ENCODE data around the gene TIMP2. TPM values are rescaled to one million over a fixed set of nuclear protein-coding genes. Genes with fewer than 3 reads are reported as not detected.

TIMP2 gene
- total and polyA plus RNA-seq, 2 donors from 2014 or later: 72.1 to 172 TPM

DNA sequence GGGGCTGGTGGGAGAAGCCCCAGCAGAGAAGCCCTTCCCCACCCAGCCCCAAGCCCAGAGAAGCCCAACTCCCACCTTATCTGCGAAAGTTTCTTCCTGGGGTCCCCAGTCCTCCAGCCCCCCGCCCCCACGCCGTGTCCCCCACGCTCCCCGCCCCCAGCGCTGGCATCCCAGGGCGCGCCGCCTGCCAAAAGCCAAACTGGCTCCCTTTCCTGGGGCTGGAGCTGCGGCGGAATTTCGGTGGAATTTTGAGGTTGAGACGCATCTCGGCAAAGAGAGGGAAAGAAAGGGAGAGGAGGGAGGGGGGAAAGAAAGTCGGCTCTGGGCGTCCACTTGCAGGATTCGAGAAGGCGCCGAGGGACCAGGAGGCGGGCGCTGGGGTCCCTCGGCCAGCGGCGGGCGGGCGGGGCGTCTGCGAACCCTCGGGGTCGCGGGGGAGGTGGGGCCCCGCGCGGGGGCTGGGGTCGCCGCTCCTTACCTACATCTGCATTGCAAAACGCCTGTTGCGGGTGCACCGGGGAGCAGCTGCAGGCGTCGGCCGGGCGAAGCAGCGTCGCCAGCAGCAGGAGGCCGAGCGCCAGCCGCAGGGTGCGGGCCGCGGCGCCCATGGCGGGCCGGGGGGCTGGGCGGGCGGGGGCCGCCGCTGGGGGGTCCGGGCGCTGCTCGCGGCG, 571 bp downstream of the TIMP2 start:
- Histone ChIP-seq H3K9ac (ENCODE audit: low read length in 3 of 3) (peak overlapping the region in 1 of 3 donors; percentile 58), H3K4me1 (ENCODE audit: control insufficient read depth in 2 of 3, insufficient read depth in 2 of 3, low read depth in 1 of 3, low read length in 3 of 3) (peaks cover 0 to 27% (median 15%) of the 10 kb centered on the region in 3 donors), H3K9me3 (ENCODE audit: control insufficient read depth in 2 of 3, insufficient read depth in 1 of 3, low read length in 3 of 3) (no peaks in the 10 kb centered on the region), H3K27me3 (ENCODE audit: control insufficient read depth, insufficient read depth, low read length) (no peaks in the 10 kb centered on the region), H3K36me3 (ENCODE audit: control insufficient read depth in 2 of 3, insufficient read depth in 3 of 3, low read length in 3 of 3) (no peaks in the 10 kb centered on the region), H3K27ac (ENCODE audit: low read depth in 2 of 2, low read length in 2 of 2) (peak overlapping the region in 1 of 2 donors; percentile 53), H3K4me3 (ENCODE audit: low read length in 3 of 3) (peak overlapping the region; percentile 56 to 75 (median 59))
- intact Hi-C loops (cut with DNase I): no loop called here
- DNase-seq: peak in 4 of 5 donors; percentile 38 to 83 (median 74)
- TF ChIP-seq, protein P1, sequence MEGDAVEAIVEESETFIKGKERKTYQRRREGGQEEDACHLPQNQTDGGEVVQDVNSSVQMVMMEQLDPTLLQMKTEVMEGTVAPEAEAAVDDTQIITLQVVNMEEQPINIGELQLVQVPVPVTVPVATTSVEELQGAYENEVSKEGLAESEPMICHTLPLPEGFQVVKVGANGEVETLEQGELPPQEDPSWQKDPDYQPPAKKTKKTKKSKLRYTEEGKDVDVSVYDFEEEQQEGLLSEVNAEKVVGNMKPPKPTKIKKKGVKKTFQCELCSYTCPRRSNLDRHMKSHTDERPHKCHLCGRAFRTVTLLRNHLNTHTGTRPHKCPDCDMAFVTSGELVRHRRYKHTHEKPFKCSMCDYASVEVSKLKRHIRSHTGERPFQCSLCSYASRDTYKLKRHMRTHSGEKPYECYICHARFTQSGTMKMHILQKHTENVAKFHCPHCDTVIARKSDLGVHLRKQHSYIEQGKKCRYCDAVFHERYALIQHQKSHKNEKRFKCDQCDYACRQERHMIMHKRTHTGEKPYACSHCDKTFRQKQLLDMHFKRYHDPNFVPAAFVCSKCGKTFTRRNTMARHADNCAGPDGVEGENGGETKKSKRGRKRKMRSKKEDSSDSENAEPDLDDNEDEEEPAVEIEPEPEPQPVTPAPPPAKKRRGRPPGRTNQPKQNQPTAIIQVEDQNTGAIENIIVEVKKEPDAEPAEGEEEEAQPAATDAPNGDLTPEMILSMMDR (IDR thresholded peaks at IDR 0.05; ENCODE audit: borderline replicate concordance, extremely low read depth, insufficient read depth): no peak
- FAIRE-seq: no peak

DNA sequence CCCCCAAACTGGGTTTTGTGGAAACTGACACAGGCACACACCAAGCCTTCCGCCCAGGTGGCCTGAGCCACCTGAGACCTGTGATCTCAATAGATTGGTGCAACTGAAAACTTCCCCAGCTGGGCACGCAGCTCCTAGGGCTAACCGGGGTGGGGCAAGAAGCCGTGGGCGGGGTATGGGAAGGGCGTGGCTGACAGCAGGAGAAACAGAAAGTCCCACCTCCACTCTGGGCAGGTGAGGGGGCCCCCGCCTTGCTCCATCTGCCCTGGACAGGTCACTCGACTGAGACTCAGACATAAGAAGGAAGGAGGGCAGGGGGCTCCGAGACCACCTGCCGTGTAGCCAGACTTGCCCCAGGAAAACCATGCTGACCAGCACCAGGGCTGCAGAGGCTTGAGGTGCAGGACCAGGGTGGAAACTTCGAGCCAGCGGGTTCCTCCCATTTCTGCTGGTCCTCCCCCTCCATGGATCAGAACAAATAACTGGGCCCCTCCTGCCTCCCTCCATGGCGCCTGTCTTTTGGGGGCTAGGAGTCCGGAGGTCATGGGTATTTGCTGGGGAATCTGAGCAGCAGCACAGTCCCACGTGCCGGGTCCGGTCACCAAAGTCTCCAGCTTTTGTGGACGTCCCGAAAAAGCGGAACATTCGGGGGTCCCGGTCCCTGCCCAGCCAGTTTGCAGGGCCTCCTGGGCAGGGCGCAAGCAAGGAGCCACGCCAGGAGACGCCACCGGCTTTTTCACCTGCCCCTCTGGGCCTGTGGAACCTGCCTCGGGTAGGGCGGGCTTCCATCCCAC, 1.3 kb downstream of the TIMP2 start:
- peak overlapping the region; percentile 22 to 58 (median 32) for H3K9ac ChIP-seq (ENCODE audit: low read length in 3 of 3)
- intact Hi-C loops (cut with DNase I): no loop called here
- DNase-seq (peak in 4 of 5 donors; percentile 63 to 95 (median 75)), FAIRE-seq (no peak)
- TF ChIP-seq, protein P1 (IDR thresholded peaks at IDR 0.05; ENCODE audit: borderline replicate concordance, extremely low read depth, insufficient read depth): no peak
- peak overlapping the region; percentile 56 to 75 (median 59) for H3K4me3 ChIP-seq (ENCODE audit: low read length in 3 of 3)
- no peaks in the 10 kb centered on the region for H3K27me3 ChIP-seq (ENCODE audit: control insufficient read depth, insufficient read depth, low read length)
- H3K36me3 ChIP-seq (ENCODE audit: control insufficient read depth in 2 of 3, insufficient read depth in 3 of 3, low read length in 3 of 3): no peaks in the 10 kb centered on the region
- peak overlapping the region; percentile 57 to 86 for H3K27ac ChIP-seq (ENCODE audit: low read depth in 2 of 2, low read length in 2 of 2)
- H3K9me3 ChIP-seq (ENCODE audit: control insufficient read depth in 2 of 3, insufficient read depth in 1 of 3, low read length in 3 of 3): no peaks in the 10 kb centered on the region
- peaks cover 0 to 29% (median 15%) of the 10 kb centered on the region in 3 donors for H3K4me1 ChIP-seq (ENCODE audit: control insufficient read depth in 2 of 3, insufficient read depth in 2 of 3, low read depth in 1 of 3, low read length in 3 of 3)

DNA sequence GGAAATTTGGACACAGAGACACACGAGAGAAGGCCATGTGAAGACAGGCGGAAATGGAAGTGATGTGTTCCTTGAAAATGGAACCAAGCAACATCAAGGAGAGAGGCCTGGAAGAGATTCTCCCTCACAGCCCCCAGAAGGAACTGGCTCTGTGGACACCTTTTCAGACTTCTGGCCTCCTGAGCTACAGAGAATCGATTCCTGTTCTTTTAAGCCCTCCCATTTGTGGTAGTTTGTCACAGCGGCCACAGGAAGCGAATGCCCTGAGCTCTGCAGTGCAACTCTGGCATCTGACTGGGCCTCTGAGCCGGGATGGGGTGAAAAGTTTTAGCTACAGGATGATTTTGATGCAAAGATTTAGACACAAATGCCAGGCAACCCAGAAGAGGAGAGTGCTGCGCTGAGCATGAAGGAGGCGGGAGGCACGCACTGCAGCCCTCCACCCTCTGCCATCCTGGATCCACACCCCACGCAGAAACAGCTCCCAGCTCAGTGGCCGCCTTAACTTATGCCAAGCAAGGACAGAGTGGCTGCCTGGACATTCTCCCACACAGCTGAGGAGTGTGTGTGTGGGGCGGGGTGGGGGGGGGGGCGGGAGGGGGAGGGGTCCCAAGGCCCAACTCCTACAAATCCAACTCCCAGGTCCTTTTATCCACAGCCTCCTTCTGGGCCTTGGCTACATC, 2.2 kb downstream of the TIMP2 start:
- no peak for FAIRE-seq
- H3K4me1 ChIP-seq (ENCODE audit: control insufficient read depth in 2 of 3, insufficient read depth in 2 of 3, low read depth in 1 of 3, low read length in 3 of 3): peaks cover 0 to 29% (median 15%) of the 10 kb centered on the region in 3 donors
- intact Hi-C loops (cut with DNase I): no loop called here

More for the DNA sequence above, 2.2 kb downstream of the TIMP2 start:
- H3K9me3 ChIP-seq (ENCODE audit: control insufficient read depth in 2 of 3, insufficient read depth in 1 of 3, low read length in 3 of 3): no peaks in the 10 kb centered on the region
- peak overlapping the region; percentile 57 to 86 for H3K27ac ChIP-seq (ENCODE audit: low read depth in 2 of 2, low read length in 2 of 2)
- H3K4me3 ChIP-seq (ENCODE audit: low read length in 3 of 3): peak overlapping the region in 1 of 3 donors; percentile 59
- H3K9ac ChIP-seq (ENCODE audit: low read length in 3 of 3): no peak overlapping the region
- H3K27me3 ChIP-seq (ENCODE audit: control insufficient read depth, insufficient read depth, low read length): no peaks in the 10 kb centered on the region
- DNase-seq: peak in 1 of 5 donors; percentile 68
- TF ChIP-seq, protein P1 (IDR thresholded peaks at IDR 0.05; ENCODE audit: borderline replicate concordance, extremely low read depth, insufficient read depth): no peak
- H3K36me3 ChIP-seq (ENCODE audit: control insufficient read depth in 2 of 3, insufficient read depth in 3 of 3, low read length in 3 of 3): no peaks in the 10 kb centered on the region

All from kidney (tissue), 14 donors.